GM12878 (cell line): ENCODE measurements around the gene KRTAP4-8. TPM values are rescaled to one million over a fixed set of nuclear protein-coding genes. Genes with fewer than 3 reads are reported as not detected.

Experiments used
- ATAC-seq: fragments of 200-7000 bp; cut with Tn5 transposase; 3 replicates; pipeline ENCODE4 v1.9.1; 2020; ENCODE audit warnings: mild to moderate bottlenecking, moderate library complexity
- BruUV-seq: library from RNA; stranded (reverse); fragments of 400-500 nt; replicated peaks from 2 replicates; lab custom pipeline; 2021; lab: Mats Ljungman, UMichigan
- CTCF ChIA-PET: fragments of 300-600 bp; sonication (Branson Sonifier 250); formaldehyde crosslinking; extraction: SDS; loops from one replicate; lab custom pipeline; 2021; ENCODE audit warnings: inconsistent platforms; lab: Yijun Ruan, JAX
- POLR2A ChIA-PET: fragments of 350-600 bp; formaldehyde crosslinking; extraction: SDS; loops from one replicate; lab custom pipeline; 2021; ENCODE audit warnings: inconsistent platforms; lab: Charles Lee
- RAD21 ChIA-PET: fragments of 300-600 bp; sonication (Branson Sonifier 250); formaldehyde crosslinking; loops from one replicate; lab custom pipeline; 2023; ENCODE audit warnings: antibody characterized with exemption; ENCODE audit not compliant: unreplicated experiment; lab: Charles Lee
- SMC1A ChIA-PET: fragments of 300-600 bp; sonication (Branson Sonifier 250); formaldehyde crosslinking; loops from one replicate; lab custom pipeline; 2023; ENCODE audit not compliant: unreplicated experiment, uncharacterized antibody; lab: Charles Lee
- DNase-seq: peaks from one replicate; pipeline ENCODE4 v3.0.0-alpha.2; 2011; ENCODE audit warnings: low read depth, low spot score
- FAIRE-seq: peaks from 3 replicates; lab custom pipeline; 2011; peaks lifted over from hg19 to GRCh38; lab: Jason Lieb, UNC
- H2AFZ ChIP-seq: 2 replicates; pipeline ENCODE4 v1.6.0; 2011; ENCODE audit warnings: low read depth, low read length, control low read depth; ENCODE audit not compliant: control insufficient read depth
- H3K27ac ChIP-seq: 2 replicates; pipeline ENCODE4 v1.5.1; 2011; ENCODE audit warnings: control low read depth; ENCODE audit not compliant: control insufficient read depth, insufficient read depth
- H3K27me3 ChIP-seq, 2 experiments: replicated peaks in 1 of 2; 2 replicates each; pipeline versions ENCODE4 v1.6.0 to v1.6.1; 2011; ENCODE audit warnings: low read length in 1 of 2; ENCODE audit not compliant: control insufficient read depth in 2 of 2, insufficient read depth in 2 of 2
- H3K36me3 ChIP-seq, 2 experiments: 2 replicates each; pipeline ENCODE4 v1.5.1; 2011; ENCODE audit warnings: low read length in 1 of 2; ENCODE audit not compliant: control insufficient read depth in 2 of 2, insufficient read depth in 2 of 2
- H3K4me1 ChIP-seq: 2 replicates; pipeline ENCODE4 v1.6.1; 2011; ENCODE audit warnings: mild to moderate bottlenecking, low read length, moderate library complexity, mixed read lengths; ENCODE audit not compliant: control insufficient read depth, insufficient read depth
- H3K4me2 ChIP-seq: 2 replicates; pipeline ENCODE4 v1.6.0; 2011; ENCODE audit warnings: control low read depth; ENCODE audit not compliant: control insufficient read depth, insufficient read depth
- H3K4me3 ChIP-seq: fragments of 200-600 bp; sonication (generic); 2 replicates; pipeline ENCODE4 v1.5.1; 2016
- H3K79me2 ChIP-seq: 2 replicates; pipeline ENCODE4 v1.6.0; 2011; ENCODE audit warnings: low read length; ENCODE audit not compliant: control insufficient read depth, insufficient read depth
- H3K9ac ChIP-seq: 2 replicates; pipeline ENCODE4 v1.8.0; 2011; ENCODE audit warnings: low read length, control low read depth, mixed read lengths; ENCODE audit not compliant: control insufficient read depth, insufficient read depth
- H3K9me3 ChIP-seq: replicated peaks from 3 replicates; pipeline ENCODE4 v1.5.1; 2011; ENCODE audit warnings: mild to moderate bottlenecking, low read length; ENCODE audit not compliant: control insufficient read depth, insufficient read depth
- H4K20me1 ChIP-seq: 2 replicates; pipeline ENCODE4 v1.6.0; 2011; ENCODE audit not compliant: control insufficient read depth, insufficient read depth
- BCL11A ChIP-seq: IDR thresholded peaks from 2 replicates; pipeline ENCODE4 v1.6.1; 2011; ENCODE audit warnings: low read depth, low read length
- DPF2 ChIP-seq: fragments of 450-650 bp; IDR thresholded peaks from 2 replicates; pipeline ENCODE4 v1.6.1; 2017; ENCODE audit warnings: mild to moderate bottlenecking
- NFYA ChIP-seq: IDR thresholded peaks from 2 replicates; pipeline ENCODE4 v1.6.1; 2011; ENCODE audit warnings: low read depth, mild to moderate bottlenecking, low read length, improper control_type of control experiment, borderline replicate concordance
- NR2F1 ChIP-seq: fragments of 450-650 bp; conservative IDR thresholded peaks from 2 replicates; pipeline ENCODE4 v1.6.1; 2017; ENCODE audit warnings: mild to moderate bottlenecking
- ZNF24 ChIP-seq: fragments of 450-650 bp; IDR thresholded peaks from 2 replicates; pipeline ENCODE4 v1.6.1; 2017; ENCODE audit warnings: antibody characterized with exemption, mild to moderate bottlenecking
- in situ Hi-C: fragments of 300-500 bp; cut with MboI; formaldehyde crosslinking; loops from 9 replicates; pipeline ENCODE4 v1.14.3; 2018; ENCODE audit warnings: mixed read lengths
- intact Hi-C: fragments of 100-400 bp; cut with micrococcal nuclease; formaldehyde crosslinking; loops from one replicate; pipeline ENCODE4 v1.14.2; 2022; ENCODE audit not compliant: unreplicated experiment
- polyA plus RNA-seq, 11 experiments: library from polyadenylated mRNA; depleted of rRNA in 4 of 11; unstranded in 6 of 11; stranded (reverse) in 5 of 11; fragments of >200 nt; fragmentation: Nextera tagmentation in 4 of 11; fragmentation: Illumina TruSeq in 1 of 11; extraction: Ambion mirVana in 4 of 11; extraction: Trizol in 1 of 11; gene quantifications; 1 replicate in 1 of 11; 2 replicates in 10 of 11; pipeline versions ENCODE4 v1.2.1 to v1.2.3, GENCODE V29; 2011 to 2016; ENCODE audit warnings: inconsistent platforms in 2 of 11, missing spikeins in 2 of 11, low read depth in 1 of 11
- total RNA-seq, 4 experiments: library from RNA; depleted of rRNA in 3 of 4; stranded (reverse); fragments of >200 nt in 3 of 4; fragmentation: Illumina TruSeq in 1 of 4; extraction: Trizol in 1 of 4; gene quantifications; 2 replicates each; pipeline versions ENCODE4 v1.2.1 to v1.2.3, GENCODE V29; 2013 to 2021
- TF ChIP-seq, protein P1 (sequence below): fragments of 450-650 bp; IDR thresholded peaks from 2 replicates; pipeline ENCODE4 v1.6.1; 2017; ENCODE audit warnings: mild to moderate bottlenecking, moderate library complexity
- TF ChIP-seq, protein P2 (sequence below): IDR thresholded peaks from 2 replicates; pipeline ENCODE4 v1.6.1; 2011; ENCODE audit warnings: low read depth, low read length, improper control_type of control experiment, borderline replicate concordance
- TF ChIP-seq, protein P3 (sequence below): IDR thresholded peaks from 2 replicates; pipeline ENCODE4 v1.6.1; 2012; ENCODE audit warnings: improper control_type of control experiment, low read depth, low read length; ENCODE audit not compliant: insufficient replicate concordance

The KRTAP4-8 gene
- total and polyA plus RNA-seq, 10 of the 15 experiments (the other 5 are each of a cell fraction or from before 2014, with no cell fraction given): not detected

DNA sequence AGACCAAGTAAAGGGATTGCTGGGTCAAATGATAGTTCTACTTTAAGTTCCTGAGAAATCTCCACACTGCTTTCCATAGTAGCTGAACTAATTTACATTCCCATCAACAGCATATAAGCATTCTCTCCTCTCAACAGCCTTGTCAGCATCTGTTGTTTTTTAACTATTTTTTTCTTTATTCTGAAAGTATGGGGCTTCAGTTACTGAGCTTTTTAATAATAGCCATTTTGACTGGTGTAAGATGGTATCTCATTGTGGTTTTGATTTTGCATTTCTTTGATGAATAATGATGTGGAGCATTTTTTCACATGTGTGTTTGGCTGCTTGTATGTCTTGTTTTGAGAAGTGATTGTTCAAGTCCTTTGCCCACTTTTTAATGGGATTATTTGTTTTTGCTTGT, 45.4 kb downstream of the KRTAP4-8 start:
- no peak for FAIRE-seq
- Histone ChIP-seq H3K27ac (no peak overlapping the region), H3K4me1 (no peaks in the 10 kb centered on the region), H2AFZ (no peak overlapping the region), H3K9ac (no peak overlapping the region), H4K20me1 (no peaks in the 10 kb centered on the region), H3K9me3 (no peaks in the 10 kb centered on the region), H3K27me3 (no peaks in the 10 kb centered on the region; a peak in 1 of 4 replicates), H3K4me2 (no peak overlapping the region), H3K79me2 (no peaks in the 10 kb centered on the region), H3K4me3 (no peak overlapping the region), H3K36me3 (no peaks in the 10 kb centered on the region)
- in situ Hi-C loops (no loop called here), intact Hi-C loops (no loop called here)
- no peak for DNase-seq
- CTCF ChIA-PET: no interaction called here
- no peak for TF ChIP-seq NFYA
- TF ChIP-seq, protein P1, sequence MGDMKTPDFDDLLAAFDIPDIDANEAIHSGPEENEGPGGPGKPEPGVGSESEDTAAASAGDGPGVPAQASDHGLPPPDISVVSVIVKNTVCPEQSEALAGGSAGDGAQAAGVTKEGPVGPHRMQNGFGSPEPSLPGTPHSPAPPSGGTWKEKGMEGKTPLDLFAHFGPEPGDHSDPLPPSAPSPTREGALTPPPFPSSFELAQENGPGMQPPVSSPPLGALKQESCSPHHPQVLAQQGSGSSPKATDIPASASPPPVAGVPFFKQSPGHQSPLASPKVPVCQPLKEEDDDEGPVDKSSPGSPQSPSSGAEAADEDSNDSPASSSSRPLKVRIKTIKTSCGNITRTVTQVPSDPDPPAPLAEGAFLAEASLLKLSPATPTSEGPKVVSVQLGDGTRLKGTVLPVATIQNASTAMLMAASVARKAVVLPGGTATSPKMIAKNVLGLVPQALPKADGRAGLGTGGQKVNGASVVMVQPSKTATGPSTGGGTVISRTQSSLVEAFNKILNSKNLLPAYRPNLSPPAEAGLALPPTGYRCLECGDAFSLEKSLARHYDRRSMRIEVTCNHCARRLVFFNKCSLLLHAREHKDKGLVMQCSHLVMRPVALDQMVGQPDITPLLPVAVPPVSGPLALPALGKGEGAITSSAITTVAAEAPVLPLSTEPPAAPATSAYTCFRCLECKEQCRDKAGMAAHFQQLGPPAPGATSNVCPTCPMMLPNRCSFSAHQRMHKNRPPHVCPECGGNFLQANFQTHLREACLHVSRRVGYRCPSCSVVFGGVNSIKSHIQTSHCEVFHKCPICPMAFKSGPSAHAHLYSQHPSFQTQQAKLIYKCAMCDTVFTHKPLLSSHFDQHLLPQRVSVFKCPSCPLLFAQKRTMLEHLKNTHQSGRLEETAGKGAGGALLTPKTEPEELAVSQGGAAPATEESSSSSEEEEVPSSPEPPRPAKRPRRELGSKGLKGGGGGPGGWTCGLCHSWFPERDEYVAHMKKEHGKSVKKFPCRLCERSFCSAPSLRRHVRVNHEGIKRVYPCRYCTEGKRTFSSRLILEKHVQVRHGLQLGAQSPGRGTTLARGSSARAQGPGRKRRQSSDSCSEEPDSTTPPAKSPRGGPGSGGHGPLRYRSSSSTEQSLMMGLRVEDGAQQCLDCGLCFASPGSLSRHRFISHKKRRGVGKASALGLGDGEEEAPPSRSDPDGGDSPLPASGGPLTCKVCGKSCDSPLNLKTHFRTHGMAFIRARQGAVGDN: no peak
- TF ChIP-seq, protein P2, sequence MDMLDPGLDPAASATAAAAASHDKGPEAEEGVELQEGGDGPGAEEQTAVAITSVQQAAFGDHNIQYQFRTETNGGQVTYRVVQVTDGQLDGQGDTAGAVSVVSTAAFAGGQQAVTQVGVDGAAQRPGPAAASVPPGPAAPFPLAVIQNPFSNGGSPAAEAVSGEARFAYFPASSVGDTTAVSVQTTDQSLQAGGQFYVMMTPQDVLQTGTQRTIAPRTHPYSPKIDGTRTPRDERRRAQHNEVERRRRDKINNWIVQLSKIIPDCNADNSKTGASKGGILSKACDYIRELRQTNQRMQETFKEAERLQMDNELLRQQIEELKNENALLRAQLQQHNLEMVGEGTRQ: no peak
- TF ChIP-seq, protein P3, sequence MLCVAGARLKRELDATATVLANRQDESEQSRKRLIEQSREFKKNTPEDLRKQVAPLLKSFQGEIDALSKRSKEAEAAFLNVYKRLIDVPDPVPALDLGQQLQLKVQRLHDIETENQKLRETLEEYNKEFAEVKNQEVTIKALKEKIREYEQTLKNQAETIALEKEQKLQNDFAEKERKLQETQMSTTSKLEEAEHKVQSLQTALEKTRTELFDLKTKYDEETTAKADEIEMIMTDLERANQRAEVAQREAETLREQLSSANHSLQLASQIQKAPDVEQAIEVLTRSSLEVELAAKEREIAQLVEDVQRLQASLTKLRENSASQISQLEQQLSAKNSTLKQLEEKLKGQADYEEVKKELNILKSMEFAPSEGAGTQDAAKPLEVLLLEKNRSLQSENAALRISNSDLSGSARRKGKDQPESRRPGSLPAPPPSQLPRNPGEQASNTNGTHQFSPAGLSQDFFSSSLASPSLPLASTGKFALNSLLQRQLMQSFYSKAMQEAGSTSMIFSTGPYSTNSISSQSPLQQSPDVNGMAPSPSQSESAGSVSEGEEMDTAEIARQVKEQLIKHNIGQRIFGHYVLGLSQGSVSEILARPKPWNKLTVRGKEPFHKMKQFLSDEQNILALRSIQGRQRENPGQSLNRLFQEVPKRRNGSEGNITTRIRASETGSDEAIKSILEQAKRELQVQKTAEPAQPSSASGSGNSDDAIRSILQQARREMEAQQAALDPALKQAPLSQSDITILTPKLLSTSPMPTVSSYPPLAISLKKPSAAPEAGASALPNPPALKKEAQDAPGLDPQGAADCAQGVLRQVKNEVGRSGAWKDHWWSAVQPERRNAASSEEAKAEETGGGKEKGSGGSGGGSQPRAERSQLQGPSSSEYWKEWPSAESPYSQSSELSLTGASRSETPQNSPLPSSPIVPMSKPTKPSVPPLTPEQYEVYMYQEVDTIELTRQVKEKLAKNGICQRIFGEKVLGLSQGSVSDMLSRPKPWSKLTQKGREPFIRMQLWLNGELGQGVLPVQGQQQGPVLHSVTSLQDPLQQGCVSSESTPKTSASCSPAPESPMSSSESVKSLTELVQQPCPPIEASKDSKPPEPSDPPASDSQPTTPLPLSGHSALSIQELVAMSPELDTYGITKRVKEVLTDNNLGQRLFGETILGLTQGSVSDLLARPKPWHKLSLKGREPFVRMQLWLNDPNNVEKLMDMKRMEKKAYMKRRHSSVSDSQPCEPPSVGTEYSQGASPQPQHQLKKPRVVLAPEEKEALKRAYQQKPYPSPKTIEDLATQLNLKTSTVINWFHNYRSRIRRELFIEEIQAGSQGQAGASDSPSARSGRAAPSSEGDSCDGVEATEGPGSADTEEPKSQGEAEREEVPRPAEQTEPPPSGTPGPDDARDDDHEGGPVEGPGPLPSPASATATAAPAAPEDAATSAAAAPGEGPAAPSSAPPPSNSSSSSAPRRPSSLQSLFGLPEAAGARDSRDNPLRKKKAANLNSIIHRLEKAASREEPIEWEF: no peak
- no peak for TF ChIP-seq BCL11A
- TF ChIP-seq DPF2: no peak
- TF ChIP-seq NR2F1: no peak
- no peak for TF ChIP-seq ZNF24
- SMC1A ChIA-PET: interaction anchor here (0.9 kb wide), 1 partner anchor 16 kb away, joined by 3 read pairs; no protein-coding TSS in a partner anchor
- no TSS peak for BruUV-seq
- RAD21 ChIA-PET: no interaction called here
- no peak for ATAC-seq
- POLR2A ChIA-PET: no interaction called here
